Measurements from ENCODE around the gene MCHR1. TPM values are rescaled to one million over a fixed set of nuclear protein-coding genes. Genes with fewer than 3 reads are reported as not detected.

Gene MCHR1
- total and polyA plus RNA-seq, 9 of the 15 experiments (the other 6 are each of a cell fraction or from before 2014, with no cell fraction given): 0.03 to 0.50 TPM; not detected in 7

- TF ChIP-seq JUND (IDR thresholded peaks at IDR 0.05; ENCODE audit: borderline replicate concordance, low read depth, low read length) (no peak), JUND (tag; IDR thresholded peaks at IDR 0.05; ENCODE audit: borderline replicate concordance, low read depth, low read length) (0 out of 3 replicates have a peak, but pooled peaks have one; percentile 11), ZNF512 (tag; IDR thresholded peaks at IDR 0.05) (no peak), YY1 (IDR thresholded peaks at IDR 0.05; ENCODE audit: borderline replicate concordance in 1 of 3, control insufficient read depth in 1 of 3, extremely low read depth in 1 of 3, insufficient read depth in 3 of 3, insufficient read length in 1 of 3, insufficient replicate concordance in 2 of 3, low read depth in 1 of 3, low read length in 2 of 3) (peak in 1 of 3 experiments; percentile 48), MBD2 (IDR thresholded peaks at IDR 0.05; ENCODE audit: borderline replicate concordance, low read depth) (no peak), DPF2 (IDR thresholded peaks at IDR 0.05) (peak; percentile 66; the same call in 1 of the 2 replicates), CXXC5 (CRISPR knock-in tag; IDR thresholded peaks at IDR 0.05) (peak; percentile 47), NFE2 (IDR thresholded peaks at IDR 0.05; ENCODE audit: low read depth) (peak; percentile 80), MECOM (CRISPR knock-in tag; IDR thresholded peaks at IDR 0.05) (no peak), MAFF (IDR thresholded peaks at IDR 0.05; ENCODE audit: low read length) (peak; percentile 56), SNAPC5 (CRISPR knock-in tag; IDR thresholded peaks at IDR 0.05) (no peak), NR2C2 (CRISPR knock-in tag; IDR thresholded peaks at IDR 0.05) (no peak), NR2C2 (tag; IDR thresholded peaks at IDR 0.05) (peak; percentile 32; the same call in 1 of the 2 replicates), CREBBP (IDR thresholded peaks at IDR 0.05; ENCODE audit: low read depth, low read length) (no peak), CHD2 (IDR thresholded peaks at IDR 0.05; ENCODE audit: low read depth, low read length) (no peak), RBM25 (IDR thresholded peaks at IDR 0.05; ENCODE audit: low read depth, low read length, severe bottlenecking) (no peak), RBM39 (optimal IDR thresholded peaks at IDR 0.05; ENCODE audit: low read depth, low read length) (no peak), ZHX1 (conservative IDR thresholded peaks at IDR 0.05; ENCODE audit: low read length) (no peak), CCAR2 (IDR thresholded peaks at IDR 0.05; ENCODE audit: low read depth, low read length) (no peak), ZBTB12 (CRISPR knock-in tag; IDR thresholded peaks at IDR 0.05) (no peak)
These were observed 24.6 kb upstream of the MCHR1 start (continued) for GRCh38 chr22:40654522-40655167.

Measured in K562 (cell line).